GM19240 (cell line): ENCODE measurements around the gene APOL1.

ENCODE experiments used
- DNase-seq: peaks from one replicate; pipeline ENCODE4 v3.0.0; 2011; ENCODE audit warnings: low spot score; ENCODE audit not compliant: insufficient read length

APOL1 gene

GRCh38 chr22:36308880-36309279, 55.9 kb downstream of the APOL1 start:
- no peak for DNase-seq

DNA sequence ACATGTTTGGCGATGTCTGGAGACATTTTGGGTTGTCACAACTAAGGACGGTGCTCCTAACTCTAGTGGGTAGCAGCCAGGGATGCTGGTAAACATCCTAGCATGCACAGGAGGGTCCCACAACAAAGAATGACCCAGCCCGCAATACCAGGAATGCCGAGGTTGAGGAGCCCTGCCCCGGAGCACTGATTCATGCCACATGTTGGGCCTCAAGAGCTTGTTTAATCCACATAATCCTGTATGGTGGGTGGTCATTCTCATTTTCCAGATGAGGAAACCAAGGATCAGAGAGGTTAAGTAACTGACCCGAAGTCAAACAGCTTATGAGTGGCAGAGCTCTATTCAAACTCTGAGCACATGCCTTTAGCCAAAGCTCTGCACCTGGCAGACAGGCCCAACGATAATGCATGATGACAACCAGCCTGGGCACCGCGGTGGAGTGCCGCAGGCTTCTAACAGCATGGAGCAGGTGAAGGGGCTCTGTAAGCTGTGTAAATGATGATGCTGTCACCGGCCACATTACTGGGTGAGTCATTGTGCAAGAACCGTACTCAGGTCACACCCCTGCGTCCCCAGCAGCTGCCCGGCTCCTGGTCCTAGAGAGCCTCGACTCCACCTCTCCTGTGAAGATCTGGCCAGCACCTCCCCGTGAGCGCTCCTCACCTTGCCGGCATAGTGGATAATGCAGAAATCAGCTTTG, 58.6 kb downstream of the APOL1 start:
- no peak for DNase-seq

DNA sequence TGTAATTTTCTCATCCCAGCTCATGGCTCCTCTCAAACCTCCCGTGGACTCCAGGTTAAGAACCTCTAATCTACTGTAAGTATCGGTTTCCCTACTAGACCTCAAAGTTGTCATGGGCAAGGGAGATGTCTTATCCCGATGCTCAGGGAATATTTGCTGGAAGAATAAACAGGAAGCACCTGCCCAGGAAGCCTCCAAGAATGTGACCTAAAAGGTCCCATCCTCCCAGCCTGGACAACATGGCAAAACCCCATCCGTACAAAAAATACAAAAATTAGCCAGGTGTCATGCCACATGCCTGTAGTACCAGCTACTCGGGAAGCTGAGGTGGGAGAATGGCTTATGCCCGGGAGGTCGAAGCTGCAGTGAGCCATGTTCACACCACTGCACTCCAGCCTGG, 62.4 kb downstream of the APOL1 start:
- no peak for DNase-seq

DNA sequence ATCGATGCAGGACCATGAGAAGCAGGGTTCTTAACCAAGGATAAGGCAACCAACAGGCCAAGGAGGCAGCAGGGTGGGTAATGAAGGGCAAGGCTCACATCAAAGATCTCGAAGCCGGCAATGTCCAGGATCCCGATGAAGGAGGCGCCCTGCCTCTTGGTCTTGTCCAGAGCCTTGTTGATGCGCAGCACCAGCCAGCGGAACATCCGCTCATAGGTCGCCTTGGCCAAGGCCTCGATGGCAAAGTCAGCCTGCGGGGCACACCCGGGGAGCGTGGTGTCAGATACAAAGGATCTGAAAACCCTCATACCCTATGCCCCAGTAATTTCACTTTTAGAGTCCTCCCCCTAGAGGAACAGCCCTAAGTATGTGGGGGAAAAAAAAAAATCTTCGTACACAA, 63.5 kb downstream of the APOL1 start:
- no peak for DNase-seq
